Activated naive CD4-positive, alpha-beta T cell treated with anti-CD3 and anti-CD28 coated beads for 36 hours (primary cell): ENCODE data around the gene BCL7C. TPM values are rescaled to one million over a fixed set of nuclear protein-coding genes. Genes with fewer than 3 reads are reported as not detected.
"Not testable (repeated sequence)": the region's sequence is repeated elsewhere in the genome, so short reads cannot be mapped to it uniquely, and the experiment has no call there.

Experiments
- CTCF ChIA-PET: fragments of 350-600 bp; sonication (Branson Sonifier 250); formaldehyde crosslinking; loops from one replicate; lab custom pipeline; 2021; ENCODE audit warnings: antibody characterized with exemption; lab: Charles Lee
- DNase-seq: peaks from one replicate; pipeline ENCODE4 v3.0.0-alpha.2; 2020
- H3K27ac Mint-ChIP-seq: one replicate; pipeline ENCODE4 v1.8.0; 2021; ENCODE audit warnings: mild to moderate bottlenecking, mixed read lengths
- H3K27me3 Mint-ChIP-seq: one replicate; pipeline ENCODE4 v1.8.0; 2021; ENCODE audit warnings: low read depth, mixed read lengths
- H3K36me3 Mint-ChIP-seq: one replicate; pipeline ENCODE4 v1.8.0; 2021; ENCODE audit warnings: low read depth, mixed read lengths
- H3K4me1 Mint-ChIP-seq: one replicate; pipeline ENCODE4 v1.8.0; 2021; ENCODE audit warnings: low read depth, mixed read lengths
- H3K4me3 Mint-ChIP-seq: one replicate; pipeline ENCODE4 v1.8.0; 2021; ENCODE audit warnings: mild to moderate bottlenecking, moderate library complexity, mixed read lengths
- H3K9me3 Mint-ChIP-seq: one replicate; pipeline ENCODE4 v1.8.0; 2021; ENCODE audit warnings: mixed read lengths
- intact Hi-C: fragments of 100-400 bp; cut with micrococcal nuclease; formaldehyde crosslinking; loops from one replicate; pipeline ENCODE4 v1.15.1; 2023
- total RNA-seq, 2 experiments: library from RNA; stranded (reverse); gene quantifications; one replicate each; pipeline ENCODE4 v1.2.3, GENCODE V29; 2021

BCL7C gene
- total RNA-seq = 10 to 100 TPM; 18.1 to 18.6 TPM

GRCh38 chr16:30893744-30894539, at the start of gene BCL7C:
Gene BCL7C (minus strand): TSS chr16:30894077. CDS start chr16:30893944, 133 bp downstream.
- peak; percentile 90 for DNase-seq
- intact Hi-C loops = loop anchor here (1.0 to 2.0 kb wide), 5 partner anchors 19 to 132 kb away; partner anchors contain the start of genes CFAP119, ORAI3 and RNF40
- Mint-ChIP-seq H3K9me3 (no peaks in the 10 kb centered on the region), H3K36me3 (peaks cover 7% of the 10 kb centered on the region), H3K27ac (peak within 1 kb of the TSS; percentile 78), H3K4me1 (peaks cover 39% of the 10 kb centered on the region), H3K4me3 (peak within 1 kb of the TSS; percentile 84), H3K27me3 (no peaks in the 10 kb centered on the region)
- CTCF ChIA-PET = interaction anchor here (1.6 to 3.1 kb wide), 2 partner anchors 9 to 17 kb away, joined by 4 to 23 read pairs; no protein-coding TSS in a partner anchor

GRCh38 chr16:30942426-30942806, 48.5 kb upstream of the BCL7C start:
- Mint-ChIP-seq H3K9me3 (no peaks in the 10 kb centered on the region), H3K36me3 (peaks cover 9% of the 10 kb centered on the region), H3K27me3 (no peaks in the 10 kb centered on the region), H3K4me1 (peaks cover 18% of the 10 kb centered on the region), H3K4me3 (no peak overlapping the region), H3K27ac (peak overlapping the region; percentile 51)
- CTCF ChIA-PET = interaction anchor here (0.6 to 3.9 kb wide), 29 partner anchors 8 to 501 kb away, joined by 3 to 74 read pairs (median 5); partner anchors contain the start of genes HSD3B7 and SETD1A
- no peak for DNase-seq
- intact Hi-C loops = loop anchor here (1.0 kb wide), 1 partner anchor 98 kb away; no protein-coding TSS in a partner anchor

- H3K4me3 Mint-ChIP-seq = no peak overlapping the region
- intact Hi-C loops = loop anchor here (1.0 kb wide), 1 partner anchor 98 kb away; no protein-coding TSS in a partner anchor
- no peaks in the 10 kb centered on the region for H3K9me3 Mint-ChIP-seq
- H3K27me3 Mint-ChIP-seq = no peaks in the 10 kb centered on the region
- CTCF ChIA-PET = interaction anchor here (0.6 to 3.9 kb wide), 33 partner anchors 8 to 502 kb away, joined by 3 to 74 read pairs (median 5); partner anchors contain the start of genes HSD3B7 and SETD1A
- H3K36me3 Mint-ChIP-seq = peaks cover 12% of the 10 kb centered on the region
- H3K4me1 Mint-ChIP-seq = peaks cover 21% of the 10 kb centered on the region
- DNase-seq = peak; percentile 79
- peak overlapping the region; percentile 51 for H3K27ac Mint-ChIP-seq
Measured at GRCh38 chr16:30941600-30942425, 47.9 kb upstream of the BCL7C start.

- intact Hi-C loops, H3K4me3 Mint-ChIP-seq, H3K27ac Mint-ChIP-seq, H3K27me3 Mint-ChIP-seq, H3K9me3 Mint-ChIP-seq, DNase-seq: not testable (repeated sequence)
- CTCF ChIA-PET = interaction anchor here (0.8 to 3.9 kb wide), 4 partner anchors 10 to 504 kb away, joined by 3 to 74 read pairs (median 4); partner anchors contain the start of gene SETD1A
- Mint-ChIP-seq H3K4me1 (peaks cover 28% of the 10 kb centered on the region), H3K36me3 (peaks cover 17% of the 10 kb centered on the region)
Measured at GRCh38 chr16:30939571-30939970, 45.7 kb upstream of the BCL7C start.

GRCh38 chr16:30937692-30938091, 43.8 kb upstream of the BCL7C start:
- H3K9me3 Mint-ChIP-seq = no peaks in the 10 kb centered on the region
- no peak overlapping the region for H3K27ac Mint-ChIP-seq
- DNase-seq = no peak
- no peak overlapping the region for H3K4me3 Mint-ChIP-seq
- peaks cover 11% of the 10 kb centered on the region for H3K36me3 Mint-ChIP-seq
- peaks cover 27% of the 10 kb centered on the region for H3K4me1 Mint-ChIP-seq
- CTCF ChIA-PET = no interaction called here
- intact Hi-C loops = no loop called here
- no peaks in the 10 kb centered on the region for H3K27me3 Mint-ChIP-seq

DNA sequence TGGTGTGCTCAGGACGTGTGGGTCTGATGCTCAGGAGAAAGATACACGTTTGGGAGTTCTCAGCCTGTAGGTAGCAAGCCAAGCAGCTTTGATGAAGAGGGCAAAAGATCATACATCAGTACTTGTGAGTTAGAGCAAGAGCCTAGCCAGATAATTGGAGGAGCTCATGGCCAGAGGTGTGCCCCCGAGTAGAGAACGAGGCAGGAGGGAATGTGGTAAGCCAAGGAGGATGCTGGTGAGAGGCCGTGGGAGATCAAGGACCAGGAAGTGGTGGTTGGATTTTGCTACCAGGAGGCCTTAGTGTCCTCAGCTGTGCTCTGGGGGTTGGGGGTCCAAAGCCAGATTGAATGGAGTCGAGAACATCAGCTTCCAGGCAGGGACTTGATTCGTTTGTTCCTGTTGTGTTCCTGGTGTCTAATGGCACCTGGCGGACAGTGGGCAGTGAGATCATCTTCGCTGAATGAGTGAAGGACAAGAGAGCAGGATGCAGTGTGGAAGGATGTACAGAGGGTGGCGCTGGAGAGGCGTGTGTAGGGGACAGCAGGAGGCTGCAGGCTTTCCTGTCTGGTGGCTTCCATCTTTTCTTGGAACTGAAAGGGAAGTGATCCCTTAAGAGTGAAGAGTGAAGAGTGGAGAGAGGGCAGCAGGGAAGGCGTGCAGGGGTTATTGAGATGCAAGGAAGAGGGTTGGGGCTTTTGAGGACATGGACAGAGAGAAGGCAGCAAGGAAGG, 41.1 kb upstream of the BCL7C start:
- intact Hi-C loops = no loop called here
- Mint-ChIP-seq H3K27ac (no peak overlapping the region), H3K9me3 (no peaks in the 10 kb centered on the region), H3K4me3 (no peak overlapping the region), H3K27me3 (no peaks in the 10 kb centered on the region), H3K4me1 (peaks cover 11% of the 10 kb centered on the region), H3K36me3 (peaks cover 16% of the 10 kb centered on the region)
- CTCF ChIA-PET = interaction anchor here (0.6 to 3.4 kb wide), 7 partner anchors 8 to 186 kb away, joined by 3 to 18 read pairs (median 4); no protein-coding TSS in a partner anchor
- DNase-seq = peak; percentile 67

DNA sequence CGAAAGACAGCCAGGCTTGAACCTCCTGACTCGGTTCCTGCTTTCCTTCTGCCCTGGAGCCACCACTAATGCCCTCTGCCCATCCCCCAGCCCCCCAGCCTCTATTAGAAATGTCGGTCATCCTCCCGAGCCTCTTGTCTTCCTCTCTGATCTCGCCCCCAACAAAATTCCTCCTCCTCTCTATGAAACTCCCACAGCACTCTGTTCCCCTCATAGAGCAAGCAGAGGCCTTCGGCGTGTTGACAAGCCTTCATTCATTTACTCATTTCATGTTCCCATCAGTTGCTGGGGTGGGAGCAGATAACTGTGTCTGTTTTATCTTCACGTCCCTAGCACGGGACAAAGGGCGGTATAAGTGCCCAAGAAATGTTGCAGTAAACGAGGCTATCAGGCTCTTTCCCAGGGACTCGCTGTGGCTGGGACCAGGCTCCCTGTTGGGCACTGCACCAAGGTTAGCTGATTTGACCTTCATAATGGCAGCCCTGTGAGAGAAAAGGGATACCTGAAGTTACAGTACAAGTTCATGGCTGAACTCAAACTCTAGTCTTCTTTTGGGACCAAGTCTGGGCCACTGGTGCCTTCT, 37.3 kb upstream of the BCL7C start:
- Mint-ChIP-seq H3K27me3 (no peaks in the 10 kb centered on the region), H3K9me3 (no peaks in the 10 kb centered on the region), H3K36me3 (peaks cover 15% of the 10 kb centered on the region), H3K4me1 (peaks cover 13% of the 10 kb centered on the region), H3K27ac (no peak overlapping the region), H3K4me3 (no peak overlapping the region)
- no peak for DNase-seq
- CTCF ChIA-PET = interaction anchor here (1.1 to 1.3 kb wide), 2 partner anchors 11 to 22 kb away, joined by 3 to 7 read pairs; no protein-coding TSS in a partner anchor
- intact Hi-C loops = no loop called here

GRCh38 chr16:30930160-30930571, 36.3 kb upstream of the BCL7C start:
- Mint-ChIP-seq H3K27me3 (no peaks in the 10 kb centered on the region), H3K4me1 (peaks cover 15% of the 10 kb centered on the region), H3K4me3 (no peak overlapping the region), H3K9me3 (no peaks in the 10 kb centered on the region), H3K27ac (no peak overlapping the region), H3K36me3 (peaks cover 13% of the 10 kb centered on the region)
- CTCF ChIA-PET = no interaction called here
- DNase-seq = no peak
- intact Hi-C loops = no loop called here

DNA sequence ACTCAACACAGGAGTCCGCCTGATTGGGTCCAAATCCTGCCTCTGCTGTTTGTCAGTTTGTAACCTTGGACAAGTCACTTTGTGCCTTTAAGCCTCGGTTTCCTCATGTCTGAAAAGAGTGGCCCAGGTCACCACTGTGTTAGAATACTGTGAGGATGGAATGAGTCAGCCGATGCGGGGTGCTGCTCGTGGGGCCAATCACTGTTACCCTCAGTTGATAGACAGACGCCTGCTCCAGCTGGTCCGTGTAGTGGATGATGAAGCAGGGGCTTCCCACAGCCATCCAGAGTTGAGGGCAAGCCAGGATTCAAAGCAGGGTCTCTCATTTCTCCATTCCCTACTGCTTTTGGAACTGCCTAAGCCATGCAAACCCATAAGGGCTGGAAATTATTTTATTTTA, 35.3 kb upstream of the BCL7C start:
- Mint-ChIP-seq H3K36me3 (peaks cover 6% of the 10 kb centered on the region), H3K4me1 (peaks cover 14% of the 10 kb centered on the region), H3K4me3 (no peak overlapping the region), H3K9me3 (no peaks in the 10 kb centered on the region), H3K27ac (no peak overlapping the region), H3K27me3 (no peaks in the 10 kb centered on the region)
- CTCF ChIA-PET = interaction anchor here (2.8 kb wide), 1 partner anchor 13 kb away, joined by 19 read pairs; no protein-coding TSS in a partner anchor
- DNase-seq = no peak
- intact Hi-C loops = loop anchor here (10.0 kb wide), 2 partner anchors 374 to 554 kb away; partner anchors contain the start of genes MYL11, TBC1D10B and ZNF764

DNA sequence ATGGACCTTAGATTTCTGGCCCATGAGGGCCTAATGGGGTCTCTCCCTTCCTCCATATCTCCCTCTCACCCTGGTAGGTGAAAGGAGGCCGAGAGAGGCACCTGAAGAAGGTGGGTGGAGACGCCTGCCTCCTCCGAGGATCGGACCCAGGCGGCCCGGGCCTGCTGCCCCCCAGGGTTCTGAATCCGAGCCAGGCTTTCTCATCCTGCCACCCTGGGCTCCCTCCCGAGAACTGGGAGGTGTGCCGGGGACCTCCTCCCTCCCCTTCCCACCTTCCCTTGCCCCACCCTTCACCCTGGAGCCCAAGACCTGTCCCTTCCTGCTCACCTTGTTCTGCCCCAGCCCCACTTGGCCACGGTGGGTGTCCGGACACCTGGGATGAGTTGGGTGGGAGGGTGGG, 34.5 kb upstream of the BCL7C start:
- CTCF ChIA-PET = interaction anchor here (0.9 to 2.8 kb wide), 2 partner anchors 14 to 84 kb away, joined by 5 to 19 read pairs; no protein-coding TSS in a partner anchor
- peaks cover 14% of the 10 kb centered on the region for H3K4me1 Mint-ChIP-seq
- H3K27me3 Mint-ChIP-seq = no peaks in the 10 kb centered on the region

More for the DNA sequence above, 34.5 kb upstream of the BCL7C start:
- Mint-ChIP-seq H3K4me3 (no peak overlapping the region), H3K9me3 (no peaks in the 10 kb centered on the region), H3K27ac (no peak overlapping the region), H3K36me3 (peaks cover 6% of the 10 kb centered on the region)
- intact Hi-C loops = loop anchor here (10.0 kb wide), 2 partner anchors 374 to 554 kb away; partner anchors contain the start of genes MYL11, TBC1D10B and ZNF764
- no peak for DNase-seq
